Activated T-cell treated with anti-CD3 and anti-CD28 coated beads, Interleukin-2, amount 50 U/mL, for 24 hours (primary cell): ENCODE results near the gene FGGY.

ENCODE experiments used
- DNase-seq: peaks from one replicate; pipeline ENCODE4 v3.0.0-alpha.2; 2020
- H3K27ac Mint-ChIP-seq: 2 replicates; pipeline ENCODE4 v1.8.0; 2020; ENCODE audit warnings: mild to moderate bottlenecking, mixed read lengths
- H3K27me3 Mint-ChIP-seq: 2 replicates; pipeline ENCODE4 v1.8.0; 2020; ENCODE audit warnings: mixed read lengths
- H3K36me3 Mint-ChIP-seq: 2 replicates; pipeline ENCODE4 v1.8.0; 2020; ENCODE audit warnings: low read depth, mixed read lengths
- H3K4me1 Mint-ChIP-seq: 2 replicates; pipeline ENCODE4 v1.8.0; 2020; ENCODE audit warnings: low read depth, mixed read lengths
- H3K4me3 Mint-ChIP-seq: 2 replicates; pipeline ENCODE4 v1.8.0; 2020; ENCODE audit warnings: mild to moderate bottlenecking, moderate library complexity, mixed read lengths
- H3K9me3 Mint-ChIP-seq: 2 replicates; pipeline ENCODE4 v1.8.0; 2020; ENCODE audit warnings: mixed read lengths

FGGY gene

GRCh38 chr1:59388191-59388590, 91.3 kb downstream of the FGGY start:
- Mint-ChIP-seq H3K36me3 (no peaks in the 10 kb centered on the region), H3K4me1 (peaks cover 14% of the 10 kb centered on the region)

GRCh38 chr1:59389847-59390246, 93.0 kb downstream of the FGGY start:
- Mint-ChIP-seq H3K4me1 (peaks cover 19% of the 10 kb centered on the region), H3K27me3 (no peaks in the 10 kb centered on the region), H3K36me3 (no peaks in the 10 kb centered on the region), H3K9me3 (no peaks in the 10 kb centered on the region), H3K4me3 (no peak overlapping the region), H3K27ac (no peak overlapping the region)
- DNase-seq = no peak

More at GRCh38 chr1:59388191-59388590, 91.3 kb downstream of the FGGY start:
- no peaks in the 10 kb centered on the region for H3K9me3 Mint-ChIP-seq
- H3K27ac Mint-ChIP-seq = no peak overlapping the region
- no peaks in the 10 kb centered on the region for H3K27me3 Mint-ChIP-seq
- no peak for DNase-seq
- H3K4me3 Mint-ChIP-seq = no peak overlapping the region

GRCh38 chr1:59390307-59390706, 93.4 kb downstream of the FGGY start:
- DNase-seq = no peak
- peaks cover 20% of the 10 kb centered on the region for H3K4me1 Mint-ChIP-seq
- no peaks in the 10 kb centered on the region for H3K27me3 Mint-ChIP-seq
- no peak overlapping the region for H3K4me3 Mint-ChIP-seq
- H3K27ac Mint-ChIP-seq = no peak overlapping the region
- no peaks in the 10 kb centered on the region for H3K9me3 Mint-ChIP-seq
- no peaks in the 10 kb centered on the region for H3K36me3 Mint-ChIP-seq

- no peaks in the 10 kb centered on the region for H3K36me3 Mint-ChIP-seq
- no peaks in the 10 kb centered on the region for H3K27me3 Mint-ChIP-seq
- H3K4me1 Mint-ChIP-seq = peaks cover 20% of the 10 kb centered on the region
- H3K4me3 Mint-ChIP-seq = no peak overlapping the region
- H3K9me3 Mint-ChIP-seq = no peaks in the 10 kb centered on the region
- no peak for DNase-seq
- H3K27ac Mint-ChIP-seq = peak overlapping the region; percentile 2
Measured at GRCh38 chr1:59391212-59392179, 94.6 kb downstream of the FGGY start.

GRCh38 chr1:59393211-59394180, 96.6 kb downstream of the FGGY start:
- no peaks in the 10 kb centered on the region for H3K27me3 Mint-ChIP-seq
- DNase-seq = no peak

GRCh38 chr1:59394706-59395425, 98.0 kb downstream of the FGGY start:
- H3K4me3 Mint-ChIP-seq = no peak overlapping the region
- no peaks in the 10 kb centered on the region for H3K27me3 Mint-ChIP-seq
- no peak for DNase-seq
- H3K27ac Mint-ChIP-seq = no peak overlapping the region
- H3K36me3 Mint-ChIP-seq = no peaks in the 10 kb centered on the region
- H3K4me1 Mint-ChIP-seq = peaks cover 20% of the 10 kb centered on the region
- no peaks in the 10 kb centered on the region for H3K9me3 Mint-ChIP-seq

More at GRCh38 chr1:59393211-59394180, 96.6 kb downstream of the FGGY start:
- peaks cover 20% of the 10 kb centered on the region for H3K4me1 Mint-ChIP-seq
- no peak overlapping the region for H3K4me3 Mint-ChIP-seq
- no peak overlapping the region for H3K27ac Mint-ChIP-seq
- H3K9me3 Mint-ChIP-seq = no peaks in the 10 kb centered on the region
- no peaks in the 10 kb centered on the region for H3K36me3 Mint-ChIP-seq

GRCh38 chr1:59396387-59396786, 99.5 kb downstream of the FGGY start:
- Mint-ChIP-seq H3K27ac (no peak overlapping the region), H3K4me1 (peaks cover 14% of the 10 kb centered on the region), H3K27me3 (no peaks in the 10 kb centered on the region), H3K9me3 (no peaks in the 10 kb centered on the region), H3K4me3 (no peak overlapping the region), H3K36me3 (no peaks in the 10 kb centered on the region)
- DNase-seq = no peak

- no peak for DNase-seq
- Mint-ChIP-seq H3K4me1 (peaks cover 7% of the 10 kb centered on the region), H3K9me3 (no peaks in the 10 kb centered on the region), H3K27me3 (no peaks in the 10 kb centered on the region), H3K4me3 (no peak overlapping the region), H3K27ac (no peak overlapping the region), H3K36me3 (no peaks in the 10 kb centered on the region)
Measured at GRCh38 chr1:59397139-59397858, 100.4 kb downstream of the FGGY start.

- Mint-ChIP-seq H3K27ac (no peak overlapping the region), H3K9me3 (no peaks in the 10 kb centered on the region)
- no peak for DNase-seq
Measured at GRCh38 chr1:59399642-59400041, 102.7 kb downstream of the FGGY start.

GRCh38 chr1:59401581-59401980, 104.7 kb downstream of the FGGY start:
- DNase-seq = no peak
- H3K36me3 Mint-ChIP-seq = no peaks in the 10 kb centered on the region

More at GRCh38 chr1:59399642-59400041, 102.7 kb downstream of the FGGY start:
- Mint-ChIP-seq H3K27me3 (no peaks in the 10 kb centered on the region), H3K36me3 (no peaks in the 10 kb centered on the region), H3K4me3 (no peak overlapping the region), H3K4me1 (peaks cover 5% of the 10 kb centered on the region)

GRCh38 chr1:59404796-59405195, 107.9 kb downstream of the FGGY start:
- Mint-ChIP-seq H3K27me3 (no peaks in the 10 kb centered on the region), H3K27ac (no peak overlapping the region), H3K9me3 (no peaks in the 10 kb centered on the region), H3K36me3 (no peaks in the 10 kb centered on the region), H3K4me3 (no peak overlapping the region), H3K4me1 (peaks cover 1% of the 10 kb centered on the region)
- no peak for DNase-seq

More at GRCh38 chr1:59401581-59401980, 104.7 kb downstream of the FGGY start:
- Mint-ChIP-seq H3K9me3 (no peaks in the 10 kb centered on the region), H3K27me3 (no peaks in the 10 kb centered on the region), H3K27ac (no peak overlapping the region), H3K4me1 (peaks cover 1% of the 10 kb centered on the region), H3K4me3 (no peak overlapping the region)

GRCh38 chr1:59406437-59407164, 109.7 kb downstream of the FGGY start:
- H3K9me3 Mint-ChIP-seq = no peaks in the 10 kb centered on the region
- DNase-seq = no peak
- H3K4me1 Mint-ChIP-seq = no peaks in the 10 kb centered on the region
- H3K4me3 Mint-ChIP-seq = no peak overlapping the region
- H3K27ac Mint-ChIP-seq = no peak overlapping the region
- H3K27me3 Mint-ChIP-seq = no peaks in the 10 kb centered on the region
- H3K36me3 Mint-ChIP-seq = no peaks in the 10 kb centered on the region

- DNase-seq = no peak
- Mint-ChIP-seq H3K36me3 (no peaks in the 10 kb centered on the region), H3K4me3 (no peak overlapping the region), H3K27ac (no peak overlapping the region), H3K4me1 (no peaks in the 10 kb centered on the region), H3K9me3 (no peaks in the 10 kb centered on the region), H3K27me3 (no peaks in the 10 kb centered on the region)
Measured at GRCh38 chr1:59408608-59409240, 111.8 kb downstream of the FGGY start.
